Activated CD8-positive, alpha-beta memory T cell treated with anti-CD3 and anti-CD28 coated beads, Interleukin-2, amount 50 U/mL, for 1 hour (primary cell): ENCODE measurements around the gene AGTR1.
"Not testable (repeated sequence)": the region's sequence is repeated elsewhere in the genome, so short reads cannot be mapped to it uniquely, and the experiment has no call there.

ENCODE experiments used
- DNase-seq: peaks from one replicate; pipeline ENCODE4 v3.0.0-alpha.2; 2020; ENCODE audit errors: extremely low read depth

AGTR1 gene

DNA sequence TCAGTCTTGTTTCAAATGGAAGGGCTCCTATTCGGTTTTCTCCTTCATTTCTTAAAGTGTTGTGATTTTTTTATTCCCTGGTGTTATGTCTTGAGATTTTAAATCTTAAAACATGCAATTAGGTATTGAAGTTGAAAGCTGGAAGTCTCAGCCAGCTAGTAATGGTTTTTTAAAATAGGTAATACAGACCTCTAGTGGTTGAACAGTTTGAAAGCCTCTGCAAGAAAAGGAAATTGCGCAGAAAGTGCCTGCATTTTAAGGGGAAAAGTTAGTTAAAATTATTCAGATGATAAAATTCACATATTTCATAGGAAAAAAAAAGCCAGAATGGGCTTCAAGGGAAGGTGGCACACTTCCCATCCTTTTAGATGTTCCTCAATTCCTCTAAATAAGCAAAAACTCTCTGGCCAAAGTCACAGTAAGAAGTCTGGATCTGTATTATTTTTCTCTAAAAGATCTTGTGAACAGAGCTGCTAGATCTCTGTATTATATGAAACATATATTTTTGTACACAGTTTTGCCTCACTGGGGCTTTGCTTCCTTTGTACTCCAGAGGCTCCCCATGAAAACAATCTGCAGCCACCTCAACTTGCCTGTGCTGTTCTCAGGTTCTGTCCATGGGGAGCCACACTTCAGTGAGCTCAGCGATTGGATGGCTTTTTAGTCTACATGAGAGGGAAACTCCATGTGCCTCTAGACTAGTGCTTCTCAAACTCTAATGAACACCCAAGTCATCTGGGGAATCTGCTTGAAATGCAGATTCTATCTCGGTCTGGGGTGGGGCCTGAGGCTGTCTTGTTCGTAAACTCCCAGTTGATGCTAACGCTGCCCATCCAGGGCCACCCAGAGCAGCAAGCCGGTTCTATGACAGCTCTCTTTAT lies 21.5 kb downstream of the AGTR1 start:
- no peak for DNase-seq

DNA sequence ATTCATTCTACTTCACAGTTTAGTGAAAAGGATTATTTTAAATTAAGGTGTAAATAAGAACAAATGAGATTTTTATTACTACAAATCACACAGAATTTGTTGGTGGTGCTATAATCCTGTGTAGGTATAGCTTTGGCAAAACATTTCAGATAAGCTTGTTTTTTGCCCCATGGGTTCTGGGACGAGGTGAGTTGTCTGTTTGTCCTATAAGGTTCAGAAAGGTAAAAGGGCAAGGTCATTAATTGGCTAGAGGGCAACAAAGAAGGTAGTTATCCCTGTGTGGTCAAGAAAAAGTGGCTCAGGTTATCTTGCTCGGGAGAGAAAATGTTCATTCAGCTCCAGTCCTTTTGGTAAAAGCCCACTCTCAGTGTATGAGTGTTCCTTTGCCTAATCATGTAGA lies 23.2 kb downstream of the AGTR1 start:
- no peak for DNase-seq

DNA sequence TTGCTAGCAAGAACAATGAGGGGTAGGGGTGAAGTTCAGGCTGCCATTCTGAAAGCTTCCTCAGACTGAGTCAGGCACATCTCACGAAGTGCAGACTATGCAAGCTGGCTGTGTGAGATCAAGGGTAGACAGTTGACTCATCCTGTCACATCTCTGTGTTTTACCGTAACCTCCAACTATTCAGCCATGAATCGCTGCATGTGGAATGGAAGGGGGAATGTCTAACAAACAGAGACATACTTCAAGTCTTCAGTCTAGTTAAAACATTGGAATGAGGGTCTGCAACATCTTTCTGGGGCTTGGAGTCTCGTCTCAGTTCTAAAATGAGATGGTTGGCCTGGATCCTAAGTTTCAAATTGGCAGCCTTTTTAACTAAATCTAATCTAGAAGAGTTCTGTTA lies 25.9 kb downstream of the AGTR1 start:
- no peak for DNase-seq

DNA sequence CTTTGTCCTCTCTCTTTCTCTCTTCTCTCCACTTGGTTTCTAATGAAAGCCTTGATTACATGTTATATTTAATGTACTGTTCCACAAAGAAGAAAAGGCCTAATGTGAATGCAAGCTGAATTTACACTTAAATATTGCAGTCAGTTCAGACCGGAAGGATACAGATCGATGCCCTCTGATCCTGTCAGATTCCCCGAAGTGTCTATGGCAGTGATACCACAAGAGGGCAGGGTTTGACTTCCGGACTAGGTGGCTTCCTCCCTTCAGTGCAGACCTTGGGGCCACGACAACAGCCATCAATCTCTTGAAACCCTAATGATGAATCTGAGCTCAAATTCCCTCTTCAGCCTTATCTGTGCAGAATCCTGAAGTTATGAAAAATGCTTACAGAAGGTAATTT lies 29.5 kb downstream of the AGTR1 start:
- DNase-seq = no peak

DNA sequence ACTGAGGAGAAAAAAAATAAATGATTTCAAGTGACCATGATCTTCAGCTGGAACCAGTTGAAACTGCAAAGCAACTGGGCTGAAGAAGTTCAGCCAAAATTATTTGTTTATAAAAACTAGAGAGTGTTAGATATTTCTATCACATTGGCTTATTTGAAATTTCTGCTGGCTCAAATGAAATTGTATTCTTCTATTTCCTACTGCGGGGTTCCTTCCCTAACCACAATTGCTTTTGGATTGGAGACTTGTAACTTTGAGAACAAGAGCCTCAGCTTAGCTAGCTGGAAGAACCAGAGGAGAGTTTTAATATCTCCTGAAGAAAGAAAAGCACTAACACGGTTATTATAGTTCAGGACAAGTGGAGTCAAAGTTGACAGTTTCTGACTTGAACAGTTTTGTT lies 31.1 kb downstream of the AGTR1 start:
- DNase-seq = no peak

DNA sequence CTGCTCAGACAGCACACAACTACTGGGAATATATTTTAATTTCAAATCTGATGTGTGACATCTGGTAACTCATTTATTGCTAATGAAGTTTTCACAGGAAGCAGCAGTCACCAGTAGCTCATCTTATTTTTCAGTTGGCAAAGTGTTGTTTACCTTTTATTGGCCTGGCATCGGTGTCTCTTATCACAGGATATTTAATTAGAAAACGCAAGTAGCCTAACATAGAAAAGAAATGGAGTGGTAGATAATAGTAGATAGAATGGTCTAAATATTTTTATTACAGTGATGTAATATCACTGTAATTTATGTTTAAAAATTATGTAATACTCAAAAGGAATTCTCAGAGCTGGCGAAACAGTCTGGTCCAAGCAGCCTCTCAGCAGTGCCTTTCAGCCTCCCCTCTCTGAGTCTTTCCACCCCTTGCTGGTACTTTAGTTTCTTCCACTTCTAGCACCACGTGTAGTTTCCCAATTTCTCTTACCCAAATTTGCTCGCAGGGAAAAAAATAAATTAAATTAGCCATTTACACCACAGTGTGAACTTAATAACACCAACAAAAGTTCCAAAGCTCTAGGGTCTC lies 31.9 kb downstream of the AGTR1 start:
- DNase-seq = no peak

DNA sequence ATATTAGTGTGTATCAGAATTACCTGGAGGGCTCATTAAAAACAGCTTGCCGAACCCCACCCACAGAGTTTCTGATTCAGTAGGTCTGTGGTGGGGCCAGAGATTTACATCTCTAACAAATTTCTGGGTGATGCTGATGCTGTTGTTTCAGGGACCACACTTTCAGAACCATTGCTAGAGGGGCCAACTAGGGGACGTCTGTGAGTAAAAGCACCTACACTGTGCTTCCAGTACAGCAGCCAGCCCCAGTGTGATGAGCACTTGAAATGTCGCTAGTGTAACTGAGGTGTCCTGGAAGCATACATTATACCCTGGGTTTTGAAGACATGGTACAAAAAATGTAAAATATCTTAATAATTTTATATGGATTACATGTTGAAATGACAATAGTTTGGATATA lies 33.0 kb downstream of the AGTR1 start:
- DNase-seq = no peak

DNA sequence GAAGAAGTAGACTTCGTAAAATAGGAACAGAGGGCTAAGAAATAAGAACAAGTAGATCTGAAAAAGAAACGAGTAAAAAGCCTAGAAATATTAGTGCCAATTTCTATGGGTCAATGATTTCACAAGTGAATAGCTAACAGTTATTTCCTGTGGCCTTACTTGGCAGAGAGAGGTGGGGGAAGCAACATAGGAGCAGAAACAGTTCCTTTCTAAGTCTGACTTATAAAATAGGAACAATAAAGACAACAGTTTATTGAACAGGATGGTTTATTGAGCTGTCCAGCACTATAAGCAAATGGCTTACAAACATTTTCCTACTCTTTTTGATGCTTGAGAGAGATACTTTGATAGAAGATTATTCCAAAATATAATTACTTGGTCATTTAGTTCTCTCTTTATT lies 37.9 kb downstream of the AGTR1 start:
- DNase-seq = no peak

DNA sequence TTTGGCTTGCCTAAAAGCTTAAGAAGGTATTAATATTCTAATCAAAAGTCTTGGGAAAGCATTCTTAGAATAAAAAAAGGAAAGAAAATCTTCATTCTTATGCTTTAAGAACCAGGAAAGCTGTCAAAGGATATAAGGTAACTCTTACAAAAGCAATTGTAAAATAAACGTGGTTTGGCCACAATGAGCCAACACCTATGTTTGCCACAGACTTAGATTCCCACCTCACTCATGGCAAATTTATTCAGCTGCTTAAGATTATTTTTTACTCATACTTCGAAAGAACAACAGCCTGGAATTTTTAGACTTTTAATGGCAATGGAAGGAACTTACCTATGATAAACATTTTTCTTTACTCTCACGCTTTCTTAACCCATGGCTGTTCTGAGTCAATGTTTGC lies 38.4 kb downstream of the AGTR1 start:
- no peak for DNase-seq

DNA sequence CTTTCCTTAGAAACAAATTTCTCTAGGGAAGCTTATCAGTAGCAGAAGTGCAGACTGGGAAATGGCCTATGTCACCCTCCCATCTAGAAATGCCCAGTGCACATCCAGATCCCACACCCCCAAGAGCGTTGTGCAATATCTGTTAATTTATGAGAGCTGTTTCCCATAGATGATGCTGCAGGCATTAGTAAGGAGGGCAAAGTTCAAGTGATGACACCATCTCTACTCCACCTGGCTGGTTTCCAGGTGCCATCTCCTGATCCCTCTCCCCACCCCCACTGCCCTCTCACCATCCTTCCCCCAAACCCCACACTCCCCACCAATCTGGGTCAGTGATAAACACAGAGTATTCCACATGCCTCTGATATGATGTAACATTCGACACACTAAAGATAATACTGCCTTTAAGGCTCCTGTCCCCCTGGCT lies 39.4 kb downstream of the AGTR1 start:
- no peak for DNase-seq

DNA sequence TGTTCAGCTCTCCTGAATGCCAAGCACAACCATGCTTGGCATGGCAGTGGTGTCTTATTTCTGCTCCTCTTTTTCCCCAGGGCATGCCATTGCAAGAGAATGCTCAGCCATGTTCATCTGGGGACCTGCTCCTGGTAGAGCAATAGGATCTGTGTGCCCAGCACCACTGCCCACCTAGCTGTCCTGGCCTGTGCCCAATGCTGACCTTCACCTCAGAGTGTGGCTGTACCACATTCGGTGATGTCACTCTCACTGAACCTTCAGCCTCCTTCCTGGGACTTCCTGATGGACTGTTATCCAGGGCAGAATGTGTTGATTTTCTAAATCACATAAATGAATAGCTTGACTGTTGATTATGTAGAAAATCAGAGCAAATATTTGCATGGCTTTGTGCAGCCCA lies 42.0 kb downstream of the AGTR1 start:
- no peak for DNase-seq

DNA sequence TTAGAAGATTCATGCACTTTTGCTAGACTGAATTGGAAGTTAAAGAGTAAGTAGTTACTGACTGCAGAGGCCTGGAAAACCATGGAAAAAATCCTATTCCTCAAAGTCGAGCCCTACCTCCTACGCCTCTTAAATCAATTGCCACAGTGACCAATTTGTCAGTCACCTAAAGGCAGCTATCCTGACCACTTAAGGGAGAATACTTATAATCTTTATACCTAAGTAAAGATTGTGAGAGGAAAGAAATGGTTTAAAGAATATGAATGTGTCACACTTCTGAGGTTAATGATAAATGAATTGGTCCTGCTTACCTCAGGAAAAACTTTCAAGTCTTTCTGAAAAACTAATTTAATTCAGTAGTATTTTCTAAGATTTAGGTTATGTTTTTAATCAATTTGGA lies 42.6 kb downstream of the AGTR1 start:
- DNase-seq = no peak

DNA sequence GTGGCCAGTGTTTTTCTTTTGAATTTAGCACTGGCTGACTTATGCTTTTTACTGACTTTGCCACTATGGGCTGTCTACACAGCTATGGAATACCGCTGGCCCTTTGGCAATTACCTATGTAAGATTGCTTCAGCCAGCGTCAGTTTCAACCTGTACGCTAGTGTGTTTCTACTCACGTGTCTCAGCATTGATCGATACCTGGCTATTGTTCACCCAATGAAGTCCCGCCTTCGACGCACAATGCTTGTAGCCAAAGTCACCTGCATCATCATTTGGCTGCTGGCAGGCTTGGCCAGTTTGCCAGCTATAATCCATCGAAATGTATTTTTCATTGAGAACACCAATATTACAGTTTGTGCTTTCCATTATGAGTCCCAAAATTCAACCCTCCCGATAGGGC lies 43.5 kb downstream of the AGTR1 start:
- no peak for DNase-seq

DNA sequence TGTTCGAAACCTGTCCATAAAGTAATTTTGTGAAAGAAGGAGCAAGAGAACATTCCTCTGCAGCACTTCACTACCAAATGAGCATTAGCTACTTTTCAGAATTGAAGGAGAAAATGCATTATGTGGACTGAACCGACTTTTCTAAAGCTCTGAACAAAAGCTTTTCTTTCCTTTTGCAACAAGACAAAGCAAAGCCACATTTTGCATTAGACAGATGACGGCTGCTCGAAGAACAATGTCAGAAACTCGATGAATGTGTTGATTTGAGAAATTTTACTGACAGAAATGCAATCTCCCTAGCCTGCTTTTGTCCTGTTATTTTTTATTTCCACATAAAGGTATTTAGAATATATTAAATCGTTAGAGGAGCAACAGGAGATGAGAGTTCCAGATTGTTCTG lies 44.4 kb downstream of the AGTR1 start:
- no peak for DNase-seq

DNA sequence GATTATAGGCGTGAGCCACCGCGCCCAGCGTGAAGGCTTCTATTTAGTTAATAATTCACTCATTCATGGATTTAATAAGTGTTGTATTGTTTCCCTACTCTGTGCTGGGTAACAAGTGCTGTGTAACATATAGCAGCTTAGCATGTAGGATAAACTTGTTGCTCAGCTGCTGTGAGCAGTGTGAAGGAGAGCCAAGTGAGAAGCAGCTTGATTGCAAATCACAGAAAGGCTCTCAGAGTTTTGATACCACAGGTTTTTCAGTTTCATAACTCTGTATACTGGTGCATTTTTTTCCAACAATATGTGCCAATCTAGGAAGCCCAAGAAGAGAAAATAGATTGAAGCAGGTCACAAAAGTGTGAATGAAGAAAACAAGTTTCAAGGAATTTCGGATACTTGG lies 48.4 kb downstream of the AGTR1 start:
- DNase-seq = no peak

DNA sequence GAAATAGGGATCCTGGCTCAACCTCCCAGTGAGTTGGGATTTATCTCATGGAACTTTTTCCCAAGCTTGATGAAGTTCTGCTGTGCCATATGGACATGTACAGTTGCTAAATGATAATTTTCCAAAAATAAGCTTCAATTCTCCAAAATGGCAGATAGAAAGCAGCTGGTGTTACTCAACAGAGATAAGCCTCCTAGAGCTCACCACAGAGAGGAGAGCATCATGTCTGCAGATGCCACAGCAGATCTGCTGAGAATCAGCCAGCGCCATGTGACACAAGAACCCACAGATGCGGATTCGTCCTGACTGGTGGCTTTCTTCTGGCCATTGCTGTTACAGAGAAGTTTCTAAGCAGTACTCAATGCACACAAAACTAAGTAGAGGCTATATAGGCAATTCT lies 50.6 kb downstream of the AGTR1 start:
- no peak for DNase-seq

DNA sequence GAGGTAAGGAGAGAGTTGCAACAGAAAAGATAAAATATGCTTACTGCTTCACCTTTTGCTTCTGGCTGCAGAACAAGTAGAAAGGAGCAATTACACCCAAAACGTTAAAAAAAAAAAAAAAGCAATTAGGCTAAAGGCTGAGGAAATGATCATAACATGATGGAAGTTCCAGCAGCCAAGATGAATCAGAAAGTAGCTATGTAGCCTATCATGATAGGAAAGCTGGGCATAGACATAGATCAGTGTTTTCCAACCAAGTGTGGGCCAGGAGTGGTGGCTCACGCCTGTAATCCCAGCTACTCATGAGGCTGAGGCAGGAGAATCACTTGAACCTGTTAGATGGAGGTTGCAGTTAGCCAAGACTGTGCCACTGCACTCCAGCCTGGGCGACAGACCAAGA lies 52.6 kb downstream of the AGTR1 start:
- no peak for DNase-seq

DNA sequence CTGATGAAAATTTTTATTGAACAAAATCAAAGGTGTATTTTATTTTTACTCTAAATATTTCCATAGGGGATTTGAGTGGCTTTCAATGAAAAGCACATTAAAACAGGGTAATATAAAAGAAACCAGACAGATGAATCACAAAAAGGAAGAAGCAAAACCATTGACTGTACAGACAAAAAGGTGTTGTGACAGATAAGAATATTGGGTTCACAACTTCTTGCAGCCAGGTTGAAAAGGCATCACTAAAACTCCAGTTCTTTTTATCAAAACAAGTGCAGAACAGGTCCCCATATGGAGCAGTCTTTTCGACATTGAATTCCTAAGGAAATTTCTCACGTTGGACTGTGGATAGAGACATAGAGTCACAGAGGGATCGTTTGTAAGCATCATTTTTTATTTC lies 53.8 kb downstream of the AGTR1 start:
- DNase-seq = no peak

DNA sequence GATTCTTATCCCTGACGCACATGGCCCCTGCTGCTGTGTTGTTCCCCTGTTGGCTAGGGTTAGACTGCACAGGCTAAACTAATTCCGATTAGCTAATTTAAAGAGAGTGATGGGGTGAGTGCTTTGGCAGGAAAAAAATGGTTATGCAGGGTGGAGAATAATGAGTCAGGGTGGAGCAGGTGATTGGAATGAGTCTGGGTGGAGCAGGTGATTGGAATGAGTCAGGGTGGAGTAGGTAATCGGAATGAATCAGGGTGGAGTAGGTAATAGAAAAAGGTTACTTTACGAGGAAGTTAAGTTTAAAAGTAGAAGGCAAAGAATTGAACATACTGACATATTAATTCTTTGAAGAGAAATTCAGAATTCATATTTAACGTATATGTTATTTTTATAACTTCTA lies 55.7 kb downstream of the AGTR1 start:
- DNase-seq = not testable (repeated sequence)

DNA sequence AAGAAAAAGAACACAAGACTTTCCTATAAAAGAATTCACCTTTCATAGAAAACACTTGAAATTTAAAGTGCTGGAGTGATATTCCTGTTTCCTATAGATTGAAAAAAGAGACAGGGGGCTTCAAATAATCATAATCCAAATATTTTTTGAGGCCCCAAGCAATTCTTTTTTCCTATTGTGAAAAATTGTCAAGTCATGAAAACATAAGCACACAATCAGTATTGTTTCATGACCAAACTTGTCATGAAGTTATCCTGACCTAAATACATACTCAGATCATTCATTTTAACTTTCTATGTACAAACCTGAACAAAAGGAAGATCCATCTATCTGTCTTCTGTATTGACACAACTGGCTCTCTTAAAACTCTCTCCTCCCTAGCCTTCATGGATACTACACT lies 57.9 kb downstream of the AGTR1 start:
- no peak for DNase-seq

DNA sequence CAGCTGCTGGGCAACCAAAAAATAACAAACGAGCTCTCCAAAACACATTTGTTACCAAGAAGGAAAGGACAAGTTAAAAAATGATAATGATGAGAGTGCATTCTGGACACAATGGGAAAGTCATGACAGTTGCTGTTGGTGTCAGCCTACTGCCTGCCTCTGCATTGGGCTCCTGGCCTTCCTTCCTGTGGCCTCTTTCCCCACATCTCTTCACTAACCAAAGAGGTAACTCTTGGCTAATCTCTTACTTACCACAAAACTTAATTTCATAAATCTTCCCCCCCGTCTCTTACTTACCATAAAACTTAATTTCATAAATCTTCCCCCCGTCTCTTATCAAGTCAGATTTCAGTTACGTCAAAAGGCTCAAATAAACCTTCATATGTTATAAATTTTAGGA lies 58.6 kb downstream of the AGTR1 start:
- DNase-seq = no peak

DNA sequence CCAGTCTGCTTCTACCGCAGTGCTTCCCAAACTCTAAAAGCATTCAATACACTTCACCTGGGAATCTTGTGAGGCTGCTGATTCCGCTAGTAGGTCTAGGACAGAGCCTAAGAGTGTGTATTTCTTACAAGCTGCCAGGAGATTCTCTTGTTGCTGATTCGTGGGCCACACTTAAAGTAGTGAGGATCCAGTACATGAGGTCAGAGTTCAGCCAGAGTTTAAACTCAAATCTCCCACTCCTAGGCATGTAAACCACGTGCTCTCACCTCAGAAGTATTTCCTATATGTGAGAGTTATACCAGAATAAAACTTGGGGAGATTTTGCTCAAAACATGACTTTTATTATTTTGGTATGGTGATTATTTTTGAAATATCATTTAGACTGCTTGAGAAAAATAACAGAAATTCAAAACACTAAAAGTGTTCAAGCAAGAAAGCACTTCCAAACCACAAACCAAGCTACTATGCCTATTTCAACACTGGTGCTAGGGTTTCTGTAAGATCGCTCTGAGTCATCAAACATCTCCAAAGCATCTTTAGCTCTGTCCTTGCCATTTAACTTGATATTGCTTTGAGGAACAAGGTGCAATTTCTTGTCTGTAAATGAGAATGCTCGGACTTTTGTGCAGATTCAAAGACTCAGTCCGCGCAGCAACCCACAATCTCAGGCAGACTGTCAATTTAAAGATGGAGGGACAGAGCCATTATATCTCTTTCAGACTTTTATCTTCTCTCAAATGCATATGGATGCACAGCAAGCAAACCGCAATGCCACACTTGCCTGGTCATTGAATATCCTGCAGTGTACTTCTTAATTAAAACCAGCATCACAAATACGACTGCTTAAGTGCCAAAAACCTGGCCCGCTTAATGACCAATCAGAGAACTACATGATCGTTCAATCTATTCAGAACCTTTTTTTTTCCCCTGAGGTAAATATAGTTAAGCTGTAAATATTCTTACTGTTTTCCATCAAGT lies 59.8 kb downstream of the AGTR1 start:
- no peak for DNase-seq
